ENCODE data around the gene HIF3A.
"Not testable (repeated sequence)": the region's sequence is repeated elsewhere in the genome, so short reads cannot be mapped to it uniquely, and the experiment has no call there.

The HIF3A gene

GRCh38 chr19:46296722-46297461 is at the start of gene HIF3A:
Gene HIF3A, plus strand, starts transcription at chr19:46297042. Its CDS starts 35 bp downstream, at chr19:46297077.
- no peak within 1 kb of the TSS for H3K27ac Mint-ChIP-seq
- H3K4me1 Mint-ChIP-seq = peaks cover 2% of the 10 kb centered on the region
- no peak within 1 kb of the TSS for H3K4me3 Mint-ChIP-seq
- H3K36me3 Mint-ChIP-seq = peaks cover 1% of the 10 kb centered on the region
- ATAC-seq (ENCODE audit: low read depth) (no peak), DNase-seq (ENCODE audit: low spot score in 2 of 2) (no peak)
- H3K27me3 Mint-ChIP-seq = peaks cover 25% of the 10 kb centered on the region
- H3K9me3 Mint-ChIP-seq = peaks cover 4% of the 10 kb centered on the region

- Mint-ChIP-seq H3K4me1 (no peaks in the 10 kb centered on the region), H3K27me3 (peaks cover 11% of the 10 kb centered on the region), H3K9me3 (no peaks in the 10 kb centered on the region), H3K36me3 (no peaks in the 10 kb centered on the region), H3K27ac (no peak overlapping the region), H3K4me3 (no peak overlapping the region)
- DNase-seq (ENCODE audit: low spot score in 2 of 2) (no peak), ATAC-seq (ENCODE audit: low read depth) (no peak)
Measured at GRCh38 chr19:46250076-46250735, 46.6 kb upstream of the HIF3A start.

- no peak overlapping the region for H3K27ac Mint-ChIP-seq
- H3K9me3 Mint-ChIP-seq = no peaks in the 10 kb centered on the region
- H3K4me3 Mint-ChIP-seq = no peak overlapping the region
- no peak for ATAC-seq (ENCODE audit: low read depth)
- no peaks in the 10 kb centered on the region for H3K36me3 Mint-ChIP-seq
- H3K27me3 Mint-ChIP-seq = peaks cover 10% of the 10 kb centered on the region
- H3K4me1 Mint-ChIP-seq = no peaks in the 10 kb centered on the region
- DNase-seq (ENCODE audit: low spot score in 2 of 2) = no peak
Measured at GRCh38 chr19:46251416-46251815, 45.4 kb upstream of the HIF3A start.

- Mint-ChIP-seq H3K9me3 (no peaks in the 10 kb centered on the region), H3K27ac (no peak overlapping the region)
Measured at GRCh38 chr19:46254776-46255175, 42.1 kb upstream of the HIF3A start.

GRCh38 chr19:46256855-46257254 is 40.0 kb upstream of the HIF3A start:
- Mint-ChIP-seq H3K27me3 (peaks cover 15% of the 10 kb centered on the region), H3K4me1 (no peaks in the 10 kb centered on the region), H3K27ac (no peak overlapping the region), H3K9me3 (no peaks in the 10 kb centered on the region), H3K4me3 (no peak overlapping the region), H3K36me3 (no peaks in the 10 kb centered on the region)
- no peak for ATAC-seq (ENCODE audit: low read depth)
- DNase-seq (ENCODE audit: low spot score in 2 of 2) = no peak

More at GRCh38 chr19:46254776-46255175, 42.1 kb upstream of the HIF3A start:
- H3K4me3 Mint-ChIP-seq = no peak overlapping the region
- no peak for DNase-seq (ENCODE audit: low spot score in 2 of 2)
- H3K4me1 Mint-ChIP-seq = no peaks in the 10 kb centered on the region
- ATAC-seq (ENCODE audit: low read depth) = no peak
- H3K27me3 Mint-ChIP-seq = peaks cover 12% of the 10 kb centered on the region
- no peaks in the 10 kb centered on the region for H3K36me3 Mint-ChIP-seq

- H3K9me3 Mint-ChIP-seq; DNase-seq (ENCODE audit: low spot score in 2 of 2); ATAC-seq (ENCODE audit: low read depth); H3K27ac Mint-ChIP-seq; H3K4me3 Mint-ChIP-seq; H3K36me3 Mint-ChIP-seq; H3K4me1 Mint-ChIP-seq: not testable (repeated sequence)
- H3K27me3 Mint-ChIP-seq = peaks cover 15% of the 10 kb centered on the region
Measured at GRCh38 chr19:46261501-46261900, 35.3 kb upstream of the HIF3A start.

GRCh38 chr19:46262684-46263296 is 34.1 kb upstream of the HIF3A start:
- peaks cover 14% of the 10 kb centered on the region for H3K27me3 Mint-ChIP-seq
- H3K9me3 Mint-ChIP-seq; H3K4me1 Mint-ChIP-seq; H3K27ac Mint-ChIP-seq; H3K4me3 Mint-ChIP-seq; H3K36me3 Mint-ChIP-seq; DNase-seq (ENCODE audit: low spot score in 2 of 2): not testable (repeated sequence)
- peak; percentile 71 for ATAC-seq (ENCODE audit: low read depth)

GRCh38 chr19:46264801-46265200 is 32.0 kb upstream of the HIF3A start:
- H3K27me3 Mint-ChIP-seq = peaks cover 15% of the 10 kb centered on the region
- not testable (repeated sequence) for H3K4me1 Mint-ChIP-seq; H3K36me3 Mint-ChIP-seq; H3K27ac Mint-ChIP-seq; H3K9me3 Mint-ChIP-seq; H3K4me3 Mint-ChIP-seq; DNase-seq (ENCODE audit: low spot score in 2 of 2); ATAC-seq (ENCODE audit: low read depth)

GRCh38 chr19:46265217-46265828 is 31.5 kb upstream of the HIF3A start:
- no peaks in the 10 kb centered on the region for H3K9me3 Mint-ChIP-seq
- H3K36me3 Mint-ChIP-seq = no peaks in the 10 kb centered on the region
- DNase-seq (ENCODE audit: low spot score in 2 of 2) (peak; percentile 60 to 65), ATAC-seq (ENCODE audit: low read depth) (peak; percentile 71)
- no peak overlapping the region for H3K4me3 Mint-ChIP-seq
- peaks cover 13% of the 10 kb centered on the region for H3K27me3 Mint-ChIP-seq
- peaks cover 4% of the 10 kb centered on the region for H3K4me1 Mint-ChIP-seq
- no peak overlapping the region for H3K27ac Mint-ChIP-seq

- ATAC-seq (ENCODE audit: low read depth) (no peak), DNase-seq (ENCODE audit: low spot score in 2 of 2) (no peak)
- no peaks in the 10 kb centered on the region for H3K4me1 Mint-ChIP-seq
- peaks cover 6% of the 10 kb centered on the region for H3K27me3 Mint-ChIP-seq
- H3K27ac Mint-ChIP-seq = no peak overlapping the region
- no peaks in the 10 kb centered on the region for H3K36me3 Mint-ChIP-seq
- no peak overlapping the region for H3K4me3 Mint-ChIP-seq
- H3K9me3 Mint-ChIP-seq = no peaks in the 10 kb centered on the region
Measured at GRCh38 chr19:46269101-46269500, 27.7 kb upstream of the HIF3A start.

- Mint-ChIP-seq H3K27ac (no peak overlapping the region), H3K9me3 (no peaks in the 10 kb centered on the region), H3K36me3 (no peaks in the 10 kb centered on the region), H3K4me1 (no peaks in the 10 kb centered on the region), H3K4me3 (no peak overlapping the region), H3K27me3 (peaks cover 6% of the 10 kb centered on the region)
- ATAC-seq (ENCODE audit: low read depth) (no peak), DNase-seq (ENCODE audit: low spot score in 2 of 2) (no peak)
Measured at GRCh38 chr19:46270521-46271256, 26.2 kb upstream of the HIF3A start.

GRCh38 chr19:46271481-46272197 is 25.2 kb upstream of the HIF3A start:
- DNase-seq (ENCODE audit: low spot score in 2 of 2) (no peak), ATAC-seq (ENCODE audit: low read depth) (peak; percentile 48)
- H3K4me3 Mint-ChIP-seq = no peak overlapping the region
- no peak overlapping the region for H3K27ac Mint-ChIP-seq
- H3K9me3 Mint-ChIP-seq = no peaks in the 10 kb centered on the region
- no peaks in the 10 kb centered on the region for H3K36me3 Mint-ChIP-seq
- peaks cover 8% of the 10 kb centered on the region for H3K27me3 Mint-ChIP-seq
- H3K4me1 Mint-ChIP-seq = no peaks in the 10 kb centered on the region

- H3K27ac Mint-ChIP-seq; H3K9me3 Mint-ChIP-seq; DNase-seq (ENCODE audit: low spot score in 2 of 2); H3K4me3 Mint-ChIP-seq; ATAC-seq (ENCODE audit: low read depth); H3K4me1 Mint-ChIP-seq; H3K36me3 Mint-ChIP-seq: not testable (repeated sequence)
- H3K27me3 Mint-ChIP-seq = peaks cover 19% of the 10 kb centered on the region
Measured at GRCh38 chr19:46273931-46274330, 22.9 kb upstream of the HIF3A start.

Data from memory B cell (primary cell).